GM21515 (cell line): ENCODE results near the gene TMEM131L.
"Not testable (repeated sequence)": the region's sequence is repeated elsewhere in the genome, so short reads cannot be mapped to it uniquely, and the experiment has no call there.

Experiments used
- ATAC-seq: cut with Tn5 transposase; IDR thresholded peaks from one replicate; pipeline ENCODE4 v1.9.1; 2021; ENCODE audit not compliant: unreplicated experiment

Gene TMEM131L, protein sequence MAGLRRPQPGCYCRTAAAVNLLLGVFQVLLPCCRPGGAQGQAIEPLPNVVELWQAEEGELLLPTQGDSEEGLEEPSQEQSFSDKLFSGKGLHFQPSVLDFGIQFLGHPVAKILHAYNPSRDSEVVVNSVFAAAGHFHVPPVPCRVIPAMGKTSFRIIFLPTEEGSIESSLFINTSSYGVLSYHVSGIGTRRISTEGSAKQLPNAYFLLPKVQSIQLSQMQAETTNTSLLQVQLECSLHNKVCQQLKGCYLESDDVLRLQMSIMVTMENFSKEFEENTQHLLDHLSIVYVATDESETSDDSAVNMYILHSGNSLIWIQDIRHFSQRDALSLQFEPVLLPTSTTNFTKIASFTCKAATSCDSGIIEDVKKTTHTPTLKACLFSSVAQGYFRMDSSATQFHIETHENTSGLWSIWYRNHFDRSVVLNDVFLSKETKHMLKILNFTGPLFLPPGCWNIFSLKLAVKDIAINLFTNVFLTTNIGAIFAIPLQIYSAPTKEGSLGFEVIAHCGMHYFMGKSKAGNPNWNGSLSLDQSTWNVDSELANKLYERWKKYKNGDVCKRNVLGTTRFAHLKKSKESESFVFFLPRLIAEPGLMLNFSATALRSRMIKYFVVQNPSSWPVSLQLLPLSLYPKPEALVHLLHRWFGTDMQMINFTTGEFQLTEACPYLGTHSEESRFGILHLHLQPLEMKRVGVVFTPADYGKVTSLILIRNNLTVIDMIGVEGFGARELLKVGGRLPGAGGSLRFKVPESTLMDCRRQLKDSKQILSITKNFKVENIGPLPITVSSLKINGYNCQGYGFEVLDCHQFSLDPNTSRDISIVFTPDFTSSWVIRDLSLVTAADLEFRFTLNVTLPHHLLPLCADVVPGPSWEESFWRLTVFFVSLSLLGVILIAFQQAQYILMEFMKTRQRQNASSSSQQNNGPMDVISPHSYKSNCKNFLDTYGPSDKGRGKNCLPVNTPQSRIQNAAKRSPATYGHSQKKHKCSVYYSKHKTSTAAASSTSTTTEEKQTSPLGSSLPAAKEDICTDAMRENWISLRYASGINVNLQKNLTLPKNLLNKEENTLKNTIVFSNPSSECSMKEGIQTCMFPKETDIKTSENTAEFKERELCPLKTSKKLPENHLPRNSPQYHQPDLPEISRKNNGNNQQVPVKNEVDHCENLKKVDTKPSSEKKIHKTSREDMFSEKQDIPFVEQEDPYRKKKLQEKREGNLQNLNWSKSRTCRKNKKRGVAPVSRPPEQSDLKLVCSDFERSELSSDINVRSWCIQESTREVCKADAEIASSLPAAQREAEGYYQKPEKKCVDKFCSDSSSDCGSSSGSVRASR (N-terminal part only)

DNA sequence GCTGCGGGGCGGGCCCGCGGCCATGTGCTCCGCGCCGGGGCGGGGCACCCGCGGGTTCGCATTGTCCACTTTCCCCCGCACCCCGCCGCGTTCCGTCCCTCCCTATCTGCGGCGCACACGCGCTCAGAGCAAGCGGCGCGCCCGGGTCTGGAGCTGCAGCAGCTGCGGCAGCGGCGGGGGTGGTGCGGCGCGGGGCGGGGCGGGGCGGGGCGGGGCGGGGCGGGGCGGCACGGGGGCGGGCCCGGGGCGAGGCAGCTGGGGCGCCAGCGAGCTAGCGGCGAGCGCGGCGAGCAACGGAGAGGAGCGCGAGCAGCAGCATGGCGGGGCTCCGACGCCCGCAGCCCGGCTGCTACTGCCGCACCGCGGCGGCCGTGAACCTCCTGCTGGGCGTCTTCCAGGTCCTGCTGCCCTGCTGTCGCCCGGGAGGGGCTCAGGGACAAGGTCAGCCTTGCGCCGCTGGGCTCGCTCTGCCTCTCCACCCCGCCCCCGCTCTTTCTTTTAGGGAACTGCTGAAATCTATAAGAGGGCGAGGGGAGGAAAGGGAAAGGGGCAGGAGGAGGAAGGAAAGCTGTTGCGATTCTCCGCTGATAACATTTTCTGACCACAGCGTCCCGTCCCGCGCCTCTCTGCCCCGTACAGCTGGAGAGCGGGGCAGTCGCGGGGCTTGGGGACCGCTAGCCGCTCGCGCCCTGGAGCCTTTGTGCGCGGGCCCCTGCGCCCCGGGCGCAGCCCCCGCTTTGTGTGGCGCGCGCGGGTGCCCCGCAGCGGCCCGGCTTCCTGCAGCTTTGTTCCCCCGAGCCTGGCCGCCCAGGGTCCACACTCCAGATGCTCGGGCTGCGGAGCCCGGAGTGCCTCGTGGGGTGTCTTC is at the start of gene TMEM131L:
TSS of gene TMEM131L (plus strand) at position 280 of the 868 bp plus-strand sequence. CDS start at position 318, 38 bp downstream.
- peak; percentile 35 for ATAC-seq

GRCh38 chr4:153416456-153416855 is 49.7 kb upstream of the TMEM131L start:
- not testable (repeated sequence) for ATAC-seq

DNA sequence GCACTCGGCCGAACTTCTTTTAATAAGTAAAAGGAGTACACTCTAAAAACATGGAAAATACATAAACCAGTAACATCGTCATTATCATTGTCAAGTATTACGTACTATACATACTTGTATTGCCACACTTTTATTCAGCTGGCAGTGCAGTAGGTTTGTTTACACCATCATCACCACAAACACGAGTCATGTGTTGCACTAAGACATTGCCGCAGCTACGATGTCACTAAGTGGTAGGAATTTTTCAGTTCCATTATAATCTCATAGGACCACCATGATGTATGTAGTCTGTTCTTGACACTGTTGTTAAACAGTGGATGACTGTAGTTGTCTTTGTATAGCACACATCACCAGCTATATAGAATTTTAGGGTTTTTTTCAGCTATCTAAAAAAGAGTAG is 48.0 kb upstream of the TMEM131L start:
- ATAC-seq: no peak

GRCh38 chr4:153418558-153418957 is 47.6 kb upstream of the TMEM131L start:
- ATAC-seq: no peak

DNA sequence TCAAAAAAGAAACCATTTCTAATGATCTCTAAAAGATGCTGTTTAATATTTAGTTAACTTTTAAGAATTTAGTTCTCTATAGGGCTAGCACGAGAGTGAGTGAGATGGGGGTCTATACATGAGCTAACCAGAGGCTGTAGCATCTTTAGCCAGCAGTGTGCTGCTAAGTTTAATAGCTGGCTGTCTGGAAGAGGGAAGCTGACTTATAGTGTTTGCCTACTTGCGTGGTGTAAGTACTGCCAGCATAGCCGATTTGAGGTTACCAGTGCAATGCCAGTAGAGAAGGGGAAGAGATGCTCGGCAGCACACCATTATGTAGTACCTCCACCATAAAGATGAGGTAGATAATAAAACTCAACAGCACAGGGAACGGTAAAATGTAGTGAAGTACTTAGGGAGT is 47.1 kb upstream of the TMEM131L start:
- ATAC-seq: no peak

GRCh38 chr4:153419673-153420278 is 46.4 kb upstream of the TMEM131L start:
- ATAC-seq: no peak

DNA sequence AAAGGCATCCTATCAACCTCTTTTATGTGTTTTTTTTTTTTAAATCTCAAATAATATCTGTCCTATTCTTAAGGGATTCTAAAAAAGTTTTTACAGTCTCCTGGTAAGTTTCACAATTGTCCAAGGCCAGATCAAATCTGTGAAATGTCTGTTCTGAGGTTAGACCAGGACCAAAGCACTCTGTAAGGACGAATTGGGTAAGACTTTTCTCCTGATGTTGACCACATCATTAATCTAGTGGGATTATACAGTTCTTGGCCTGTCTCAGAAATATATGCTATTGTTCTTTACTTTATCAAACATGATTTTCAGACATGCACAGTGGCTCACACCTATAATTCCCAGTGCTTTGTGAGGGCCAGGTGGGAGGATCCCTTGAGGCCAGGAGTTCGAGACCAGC is 45.8 kb upstream of the TMEM131L start:
- ATAC-seq: no peak

GRCh38 chr4:153421941-153422340 is 44.2 kb upstream of the TMEM131L start:
- ATAC-seq: peak; percentile 50

DNA sequence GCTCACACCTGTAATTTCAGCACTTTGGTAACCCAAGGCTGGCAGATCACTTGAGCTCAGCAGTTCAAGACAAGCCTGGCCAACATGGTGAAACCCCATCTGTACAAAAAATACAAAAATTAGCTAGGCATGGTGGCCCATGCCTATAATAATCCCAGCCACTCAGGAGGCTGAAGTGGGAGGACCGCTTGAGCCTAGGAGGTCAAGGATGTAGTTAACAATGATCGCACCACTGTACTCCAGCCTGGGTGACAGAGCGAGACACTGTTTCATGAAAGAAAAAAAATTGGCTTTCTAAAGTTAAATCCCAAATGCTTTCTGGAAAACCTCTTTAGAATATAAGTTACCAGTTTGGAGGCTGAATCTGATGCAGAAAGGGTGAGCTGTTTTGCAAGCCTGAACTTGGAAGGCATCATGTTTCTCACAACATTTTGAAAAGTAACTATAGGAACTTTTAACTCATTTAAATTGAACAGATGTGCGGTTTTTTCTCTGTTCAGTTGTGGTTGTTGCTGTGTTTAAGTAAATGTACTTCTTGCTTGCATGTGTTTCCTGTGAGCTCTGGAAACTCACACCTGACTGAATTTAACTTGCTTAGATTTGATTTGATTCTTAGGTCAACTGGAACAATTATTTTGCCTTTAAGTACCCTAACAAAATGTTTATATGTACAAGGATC is 39.8 kb upstream of the TMEM131L start:
- ATAC-seq: peak; percentile 62

- no peak for ATAC-seq
Observed at GRCh38 chr4:153427363-153428071, 38.6 kb upstream of the TMEM131L start.

- no peak for ATAC-seq
Observed at GRCh38 chr4:153428941-153429475, 37.2 kb upstream of the TMEM131L start.

- peak; percentile 92 for ATAC-seq
Observed at GRCh38 chr4:153432965-153433753, 33.0 kb upstream of the TMEM131L start.

DNA sequence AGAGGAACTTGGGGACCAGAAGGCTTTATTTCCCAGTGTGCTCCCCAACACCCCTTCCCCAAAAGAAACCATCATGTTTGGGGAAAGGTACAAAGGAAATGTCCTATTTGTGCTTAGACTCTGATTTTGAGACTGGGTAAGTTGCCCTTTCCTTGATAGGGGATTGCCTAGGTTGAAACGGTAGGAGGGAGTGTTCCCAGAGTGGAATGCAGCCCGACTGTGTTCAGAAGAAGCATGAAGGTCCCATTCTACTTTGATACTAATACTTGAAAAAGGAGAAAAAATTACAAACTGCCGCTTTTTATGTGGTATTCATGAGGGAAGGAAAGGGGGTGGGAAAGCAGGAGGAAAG is 32.4 kb upstream of the TMEM131L start:
- peak; percentile 2 for ATAC-seq

DNA sequence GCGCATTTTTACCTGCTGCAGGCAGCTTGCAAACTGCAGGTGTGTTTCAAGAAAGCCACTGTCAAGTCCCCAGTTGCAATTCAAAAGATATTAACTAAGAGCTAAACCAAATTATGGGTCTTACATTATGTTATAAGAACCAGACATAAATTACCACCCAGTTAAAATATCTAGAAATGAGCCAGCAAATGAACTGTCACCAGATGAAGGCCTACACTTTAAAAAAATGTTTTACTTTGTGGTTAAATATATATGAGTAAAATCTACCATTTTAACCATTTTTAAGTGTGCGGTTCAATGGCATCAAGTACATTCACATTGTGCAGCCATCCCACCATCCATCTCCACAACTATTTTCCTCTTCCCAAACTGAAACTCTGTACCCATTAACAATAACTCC is 32.0 kb upstream of the TMEM131L start:
- no peak for ATAC-seq

- ATAC-seq: peak; percentile 70
Observed at GRCh38 chr4:153438916-153439756, 27.0 kb upstream of the TMEM131L start.

DNA sequence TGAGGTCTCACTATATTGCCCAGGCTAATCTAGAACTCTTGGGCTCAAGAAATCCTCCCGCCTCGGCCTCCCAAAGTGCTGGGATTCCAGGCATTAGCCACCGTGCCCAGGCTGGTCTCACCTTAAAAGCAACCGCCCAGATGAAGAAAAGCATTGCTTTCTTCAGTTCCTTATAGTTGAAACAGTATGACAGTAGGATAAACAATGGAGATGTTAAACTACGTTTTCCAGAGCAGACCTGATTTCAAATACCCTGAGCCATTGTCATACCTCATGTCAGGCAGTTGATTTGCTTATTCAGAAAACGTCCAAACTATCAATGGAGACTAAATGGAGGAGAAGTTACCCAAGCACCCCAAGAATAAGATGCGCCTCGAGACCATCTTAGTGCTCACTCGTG is 26.3 kb upstream of the TMEM131L start:
- ATAC-seq: peak; percentile 14

- ATAC-seq: no peak
Observed at GRCh38 chr4:153440475-153440874, 25.7 kb upstream of the TMEM131L start.
